ENCODE data around the gene ANKLE1.
A peak's percentile ranks its signal among the peaks of the same experiment; 100 is the strongest.

Gene ANKLE1

GRCh38 chr19:17305517-17306284 lies 24.0 kb downstream of the ANKLE1 start, which contains the start of gene MRPL34:
Gene MRPL34, plus strand, starts transcription at chr19:17305872. Its CDS starts 21 bp downstream, at chr19:17305893.
- peaks cover 60% of the 10 kb centered on the region for H3K4me1 Mint-ChIP-seq (ENCODE audit: low read depth)
- H3K27me3 Mint-ChIP-seq = no peaks in the 10 kb centered on the region
- peaks cover 8% of the 10 kb centered on the region for H3K36me3 Mint-ChIP-seq (ENCODE audit: low read depth)
- peak within 1 kb of the TSS; percentile 89 for H3K4me3 Mint-ChIP-seq
- H3K27ac Mint-ChIP-seq = peak within 1 kb of the TSS; percentile 86
- H3K9me3 Mint-ChIP-seq = no peaks in the 10 kb centered on the region

GRCh38 chr19:17306285-17306714 lies 24.6 kb downstream of the ANKLE1 start:
- Mint-ChIP-seq H3K27me3 (no peaks in the 10 kb centered on the region), H3K9me3 (no peaks in the 10 kb centered on the region), H3K4me1 (ENCODE audit: low read depth) (peaks cover 65% of the 10 kb centered on the region), H3K36me3 (ENCODE audit: low read depth) (peaks cover 8% of the 10 kb centered on the region), H3K4me3 (peak overlapping the region; percentile 89), H3K27ac (peak overlapping the region; percentile 86)

- Mint-ChIP-seq H3K27ac (peak overlapping the region; percentile 58), H3K4me3 (peak overlapping the region; percentile 89), H3K4me1 (ENCODE audit: low read depth) (peaks cover 64% of the 10 kb centered on the region), H3K27me3 (no peaks in the 10 kb centered on the region), H3K9me3 (no peaks in the 10 kb centered on the region), H3K36me3 (ENCODE audit: low read depth) (peaks cover 3% of the 10 kb centered on the region)
Observed at GRCh38 chr19:17307876-17308377, 26.2 kb downstream of the ANKLE1 start.

DNA sequence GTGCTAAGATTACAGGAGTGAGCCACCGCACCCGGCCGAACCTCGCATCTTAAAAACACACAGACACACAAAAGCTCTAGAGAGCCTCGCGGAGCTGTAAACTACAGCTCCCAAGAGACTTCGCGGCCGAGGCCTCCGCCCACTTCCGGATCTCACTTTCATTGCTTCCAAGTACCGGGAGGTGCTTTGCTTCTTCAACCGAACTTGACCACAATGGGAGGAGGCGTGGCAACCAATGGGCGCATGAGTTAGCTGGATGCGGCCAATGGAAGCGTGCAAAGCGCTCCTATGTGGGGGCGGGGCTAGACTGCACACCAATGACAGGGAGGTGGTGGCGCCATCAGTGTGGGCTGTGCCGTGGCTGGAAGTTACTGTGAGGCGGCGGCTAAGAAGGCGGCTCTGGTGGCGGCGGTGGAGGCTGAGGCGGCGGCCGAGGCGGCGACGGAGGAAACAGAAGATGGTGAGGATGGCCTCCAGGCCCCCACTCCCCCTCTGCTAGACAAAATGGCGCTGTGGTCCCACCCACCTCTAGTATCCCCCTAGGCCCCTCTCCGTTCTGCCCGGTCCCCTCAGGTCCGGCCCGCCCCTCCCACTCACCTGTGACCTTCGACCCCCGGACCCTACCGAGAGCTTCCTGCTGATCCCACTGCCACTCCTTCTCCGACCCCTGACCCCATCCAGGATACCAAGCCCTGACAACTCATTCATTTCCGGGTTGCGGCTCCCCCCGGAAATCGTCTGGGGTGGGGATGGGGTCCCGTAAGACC lies 27.7 kb downstream of the ANKLE1 start, which contains the start of gene DDA1:
Gene DDA1, plus strand, starts transcription at position 366 of the 767 bp plus-strand sequence. Its CDS starts 92 bp downstream, at position 458.
- H3K4me1 Mint-ChIP-seq (ENCODE audit: low read depth) = peaks cover 54% of the 10 kb centered on the region
- H3K27ac Mint-ChIP-seq = peak within 1 kb of the TSS; percentile 87

GRCh38 chr19:17309965-17310461 lies 28.3 kb downstream of the ANKLE1 start:
- Mint-ChIP-seq H3K4me3 (peak overlapping the region; percentile 92), H3K9me3 (no peaks in the 10 kb centered on the region), H3K4me1 (ENCODE audit: low read depth) (peaks cover 48% of the 10 kb centered on the region), H3K27me3 (no peaks in the 10 kb centered on the region), H3K36me3 (ENCODE audit: low read depth) (peaks cover 10% of the 10 kb centered on the region), H3K27ac (peak overlapping the region; percentile 87)

More for the DNA sequence above, 27.7 kb downstream of the ANKLE1 start, which contains the start of gene DDA1:
- no peaks in the 10 kb centered on the region for H3K27me3 Mint-ChIP-seq
- peak within 1 kb of the TSS; percentile 92 for H3K4me3 Mint-ChIP-seq
- no peaks in the 10 kb centered on the region for H3K9me3 Mint-ChIP-seq
- H3K36me3 Mint-ChIP-seq (ENCODE audit: low read depth) = peaks cover 10% of the 10 kb centered on the region

DNA sequence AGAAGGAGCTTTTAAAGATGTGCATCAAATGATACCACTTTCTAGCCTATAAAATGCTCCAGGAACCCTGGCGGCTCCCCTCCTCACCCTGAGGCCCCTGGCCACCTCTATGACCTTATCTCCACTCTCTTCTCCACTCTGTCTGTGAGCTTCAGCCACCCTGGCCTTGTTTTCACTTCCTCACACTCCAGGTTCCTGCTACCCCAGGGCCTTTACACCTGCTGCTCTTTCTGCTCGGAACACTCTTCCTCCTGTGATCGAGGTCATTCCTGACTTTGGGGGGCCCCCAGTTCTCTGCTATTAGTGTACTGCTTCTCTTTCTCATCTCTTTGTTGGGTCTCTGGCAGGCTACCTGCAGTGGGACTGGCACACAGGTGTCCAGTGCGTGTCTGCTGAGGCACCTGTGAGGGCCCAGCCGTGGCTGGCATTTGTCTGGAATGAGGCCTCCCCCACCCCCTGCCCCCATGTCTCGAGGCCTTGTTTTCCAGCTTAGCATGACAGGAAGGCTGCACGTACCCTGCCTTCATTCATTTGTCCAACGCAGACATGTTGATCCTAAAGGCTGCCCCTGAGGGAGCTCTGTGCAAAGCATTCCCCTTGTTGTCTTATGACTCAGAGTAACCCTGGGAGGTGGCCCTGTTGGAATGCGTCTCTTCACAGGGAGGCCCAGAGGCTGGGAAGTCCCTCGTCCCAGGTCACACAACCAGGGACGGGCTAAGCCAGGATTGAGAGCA lies 29.9 kb downstream of the ANKLE1 start:
- Mint-ChIP-seq H3K9me3 (no peaks in the 10 kb centered on the region), H3K27ac (no peak overlapping the region), H3K27me3 (no peaks in the 10 kb centered on the region), H3K4me3 (peak overlapping the region; percentile 43), H3K36me3 (ENCODE audit: low read depth) (peaks cover 18% of the 10 kb centered on the region), H3K4me1 (ENCODE audit: low read depth) (peaks cover 43% of the 10 kb centered on the region)

GRCh38 chr19:17312189-17313113 lies 30.8 kb downstream of the ANKLE1 start:
- Mint-ChIP-seq H3K27ac (no peak overlapping the region), H3K27me3 (no peaks in the 10 kb centered on the region), H3K36me3 (ENCODE audit: low read depth) (peaks cover 18% of the 10 kb centered on the region), H3K4me1 (ENCODE audit: low read depth) (peaks cover 35% of the 10 kb centered on the region), H3K4me3 (no peak overlapping the region), H3K9me3 (no peaks in the 10 kb centered on the region)

DNA sequence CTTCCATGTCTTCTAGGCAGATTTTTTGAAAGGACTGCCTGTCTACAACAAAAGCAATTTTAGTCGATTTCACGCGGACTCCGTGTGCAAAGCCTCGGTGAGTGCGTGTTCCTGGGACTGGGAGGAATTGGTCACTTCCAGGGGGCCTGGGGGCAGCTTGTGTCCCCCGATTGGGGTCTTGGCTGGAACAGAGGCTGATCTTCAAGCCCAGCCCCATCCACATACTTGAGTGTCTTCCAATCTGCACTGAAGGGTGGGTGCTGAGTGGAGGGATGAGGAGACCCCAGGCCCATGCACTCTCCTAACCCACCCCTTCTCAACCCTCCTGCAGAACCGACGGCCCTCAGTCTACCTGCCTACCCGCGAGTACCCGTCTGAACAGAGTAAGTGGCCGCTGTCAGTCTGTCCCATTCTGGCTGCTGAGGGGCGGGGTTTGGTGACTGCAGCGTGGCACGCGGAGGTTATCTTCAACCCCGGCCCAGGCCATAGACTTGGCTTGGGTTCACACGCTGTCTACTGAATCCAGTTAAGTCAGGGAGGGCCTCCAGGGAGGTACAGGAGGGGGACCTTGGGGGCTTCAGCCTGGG lies 32.4 kb downstream of the ANKLE1 start:
- Mint-ChIP-seq H3K4me1 (ENCODE audit: low read depth) (peaks cover 26% of the 10 kb centered on the region), H3K27me3 (no peaks in the 10 kb centered on the region), H3K4me3 (no peak overlapping the region), H3K9me3 (no peaks in the 10 kb centered on the region), H3K27ac (no peak overlapping the region), H3K36me3 (ENCODE audit: low read depth) (peaks cover 15% of the 10 kb centered on the region)

GRCh38 chr19:17318966-17319365 lies 37.3 kb downstream of the ANKLE1 start:
- H3K27me3 Mint-ChIP-seq = no peaks in the 10 kb centered on the region
- H3K9me3 Mint-ChIP-seq = no peaks in the 10 kb centered on the region
- peaks cover 4% of the 10 kb centered on the region for H3K4me1 Mint-ChIP-seq (ENCODE audit: low read depth)
- no peak overlapping the region for H3K4me3 Mint-ChIP-seq
- H3K27ac Mint-ChIP-seq = no peak overlapping the region
- peaks cover 20% of the 10 kb centered on the region for H3K36me3 Mint-ChIP-seq (ENCODE audit: low read depth)

DNA sequence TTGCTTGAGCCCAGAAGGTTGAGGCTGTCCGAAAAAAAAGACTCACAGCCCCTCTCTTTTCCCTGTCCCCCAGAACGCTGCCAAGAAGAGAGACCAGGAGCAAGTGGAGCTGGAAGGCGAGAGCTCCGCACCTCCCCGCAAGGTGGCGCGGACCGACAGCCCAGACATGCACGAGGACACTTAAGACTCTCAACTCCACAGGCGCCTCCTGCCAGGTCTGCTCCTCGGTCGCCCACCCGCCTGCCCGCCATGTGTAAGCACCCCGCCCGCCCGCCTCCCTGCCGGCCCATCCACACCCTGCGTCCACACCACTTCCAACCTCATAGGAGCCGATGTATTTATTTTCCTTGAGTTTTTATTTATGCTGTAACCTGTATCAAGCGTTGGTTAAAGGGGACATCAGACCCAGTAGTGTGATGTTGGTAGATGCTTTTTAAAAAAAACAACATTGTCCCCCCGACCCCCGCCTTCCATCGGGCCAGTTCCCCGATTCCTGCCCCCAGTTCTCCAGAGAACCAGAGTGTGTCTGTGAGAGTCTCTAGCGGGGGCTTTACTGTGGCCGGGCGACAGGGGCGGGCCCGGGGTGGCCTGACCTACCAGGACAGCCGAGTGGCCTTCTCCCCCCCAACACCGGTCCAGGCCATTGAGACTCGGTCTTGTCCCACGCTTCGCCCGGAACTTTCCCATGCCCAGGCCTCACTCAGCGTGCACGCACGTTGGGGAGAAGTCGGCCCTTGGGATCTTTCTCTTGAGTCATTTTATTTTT lies 38.0 kb downstream of the ANKLE1 start:
- Mint-ChIP-seq H3K9me3 (no peaks in the 10 kb centered on the region), H3K27ac (no peak overlapping the region), H3K4me1 (ENCODE audit: low read depth) (peaks cover 4% of the 10 kb centered on the region), H3K4me3 (no peak overlapping the region), H3K27me3 (no peaks in the 10 kb centered on the region), H3K36me3 (ENCODE audit: low read depth) (peaks cover 19% of the 10 kb centered on the region)

GRCh38 chr19:17320435-17320834 lies 38.7 kb downstream of the ANKLE1 start:
- Mint-ChIP-seq H3K9me3 (no peaks in the 10 kb centered on the region), H3K36me3 (ENCODE audit: low read depth) (peaks cover 18% of the 10 kb centered on the region), H3K27me3 (no peaks in the 10 kb centered on the region), H3K27ac (no peak overlapping the region), H3K4me3 (no peak overlapping the region), H3K4me1 (ENCODE audit: low read depth) (peaks cover 4% of the 10 kb centered on the region)

- H3K36me3 Mint-ChIP-seq (ENCODE audit: low read depth) = peaks cover 11% of the 10 kb centered on the region
- no peak overlapping the region for H3K27ac Mint-ChIP-seq
- no peak overlapping the region for H3K4me3 Mint-ChIP-seq
- H3K9me3 Mint-ChIP-seq = no peaks in the 10 kb centered on the region
- H3K4me1 Mint-ChIP-seq (ENCODE audit: low read depth) = no peaks in the 10 kb centered on the region
- H3K27me3 Mint-ChIP-seq = no peaks in the 10 kb centered on the region
Observed at GRCh38 chr19:17321655-17322489, 40.2 kb downstream of the ANKLE1 start.
